ENCODE results near the gene AGPAT2. TPM values are rescaled to one million over a fixed set of nuclear protein-coding genes. Genes with fewer than 3 reads are reported as not detected.

AGPAT2 gene
- total RNA-seq, 1 donor from 2014 or later: 48.4 TPM

Small RNAs within 50 kb of the gene (microRNA-seq; reads per million reads assigned to microRNA genes)
- gene MIR126: 368,730 reads per million, percentile 100 among the genes with 10 or more reads in this experiment

Other genes starting within 250 kb of the AGPAT2 start
- gene INPP5E, start 247.6 kb downstream of the AGPAT2 start, total RNA-seq: 14.2 TPM
- 33.7 TPM for gene SEC16A, start 204.4 kb downstream of the AGPAT2 start, total RNA-seq
- 29.7 TPM for gene NOTCH1, start 141.4 kb downstream of the AGPAT2 start, total RNA-seq
- 85.3 TPM for gene EGFL7, start 24.5 kb downstream of the AGPAT2 start, total RNA-seq
- 28.3 TPM for gene DIPK1B, start 25.1 kb upstream of the AGPAT2 start, total RNA-seq
- gene LCN10, start 55.5 kb upstream of the AGPAT2 start, total RNA-seq: 3.3 TPM
- 4.5 TPM for gene LCN6, start 61.1 kb upstream of the AGPAT2 start, total RNA-seq
- gene LCN8, start 70.8 kb upstream of the AGPAT2 start, total RNA-seq: not detected
- not detected for gene LCN15, start 77.1 kb upstream of the AGPAT2 start, total RNA-seq
- gene TMEM141, start 103.9 kb upstream of the AGPAT2 start, total RNA-seq: 62.5 TPM
- 1.6 TPM for gene CCDC183, start 108.9 kb upstream of the AGPAT2 start, total RNA-seq
- 66.4 TPM for gene RABL6, start 120.5 kb upstream of the AGPAT2 start, total RNA-seq
- 8.6 TPM for gene AJM1, start 155.0 kb upstream of the AGPAT2 start, total RNA-seq
- 296 TPM for gene PHPT1, start 162.0 kb upstream of the AGPAT2 start, total RNA-seq
- 11.0 TPM for gene MAMDC4, start 164.9 kb upstream of the AGPAT2 start, total RNA-seq
- gene EDF1, start 178.9 kb upstream of the AGPAT2 start, total RNA-seq: 293 TPM
- gene TRAF2, start 199.1 kb upstream of the AGPAT2 start, total RNA-seq: 10.2 TPM

All from cardiac septum (tissue), 1 donor.